GM18507 (cell line): ENCODE results near the gene PIWIL1.

Experiments
- DNase-seq: peaks from one replicate; pipeline ENCODE4 v3.0.0; 2011; ENCODE audit warnings: low read depth; ENCODE audit not compliant: insufficient read length; ENCODE audit errors: extremely low spot score
- FAIRE-seq: peaks from 2 replicates; lab custom pipeline; 2011; peaks lifted over from hg19 to GRCh38; lab: Jason Lieb, UNC

PIWIL1 gene

DNA sequence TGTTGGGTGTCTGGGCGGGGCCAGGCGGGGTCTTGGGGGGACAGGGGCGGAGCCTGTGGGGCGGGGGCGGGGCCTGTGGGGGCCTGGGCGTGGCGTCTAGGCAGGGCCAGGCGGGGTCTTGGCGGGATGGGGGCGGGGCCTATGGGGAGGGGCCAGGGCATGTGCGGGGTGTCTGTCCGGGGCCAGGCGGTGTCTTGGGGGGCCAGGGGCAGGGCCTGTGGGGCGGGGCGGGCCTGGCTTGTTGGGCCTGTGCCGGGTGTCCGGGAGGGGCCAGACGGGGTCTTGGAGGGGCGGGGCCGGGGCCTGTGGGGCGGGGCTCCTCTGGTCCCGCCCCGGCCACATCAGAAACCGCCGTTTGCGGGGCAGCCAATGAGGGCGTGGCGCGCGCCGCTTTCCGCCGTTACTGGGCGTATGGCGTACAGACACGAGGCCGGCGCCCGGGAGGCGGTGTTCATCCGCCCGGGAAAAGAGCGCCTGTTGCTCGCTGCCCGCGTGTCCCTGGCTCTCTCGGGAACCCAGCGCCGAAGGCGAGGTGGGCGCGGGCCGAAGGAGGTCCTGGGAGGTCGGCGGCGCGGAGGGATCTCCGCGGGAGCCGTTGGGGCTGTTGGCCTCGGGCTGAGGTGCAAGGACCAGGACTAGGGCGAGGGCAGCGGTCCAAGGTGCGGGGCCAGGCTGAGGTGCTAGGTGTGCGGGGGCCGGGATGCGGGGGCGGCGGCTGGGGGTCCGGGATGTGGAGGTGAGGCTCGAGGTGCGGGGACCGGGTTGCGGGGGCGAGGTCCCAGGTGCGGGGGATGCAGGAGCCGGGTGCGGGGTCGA, at the start of gene PIWIL1:
Gene PIWIL1 (plus strand): TSS at position 400 of the 816 bp plus-strand sequence. CDS start 4,705 bp downstream, outside the sequence.
- FAIRE-seq = no peak
- no peak for DNase-seq

DNA sequence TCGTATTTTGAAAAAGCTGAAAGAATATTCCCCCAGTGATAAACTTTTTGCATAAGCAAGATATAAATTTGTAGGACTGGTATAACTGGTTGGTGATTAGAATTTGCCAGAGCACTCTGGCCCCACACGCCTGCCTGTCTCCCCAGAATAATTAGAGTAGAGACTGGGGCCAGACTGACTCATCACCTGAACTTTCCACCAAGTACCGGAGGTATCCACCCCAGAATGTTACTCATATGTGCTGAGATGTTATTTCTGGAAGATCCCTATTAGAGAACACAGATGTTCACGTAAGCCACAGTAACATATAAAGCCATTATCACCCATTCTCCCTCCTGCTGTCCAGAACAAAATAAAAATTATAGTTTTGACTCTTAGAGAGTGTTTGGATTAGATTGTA, 49.5 kb upstream of the PIWIL1 start:
- FAIRE-seq = no peak
- DNase-seq = no peak

DNA sequence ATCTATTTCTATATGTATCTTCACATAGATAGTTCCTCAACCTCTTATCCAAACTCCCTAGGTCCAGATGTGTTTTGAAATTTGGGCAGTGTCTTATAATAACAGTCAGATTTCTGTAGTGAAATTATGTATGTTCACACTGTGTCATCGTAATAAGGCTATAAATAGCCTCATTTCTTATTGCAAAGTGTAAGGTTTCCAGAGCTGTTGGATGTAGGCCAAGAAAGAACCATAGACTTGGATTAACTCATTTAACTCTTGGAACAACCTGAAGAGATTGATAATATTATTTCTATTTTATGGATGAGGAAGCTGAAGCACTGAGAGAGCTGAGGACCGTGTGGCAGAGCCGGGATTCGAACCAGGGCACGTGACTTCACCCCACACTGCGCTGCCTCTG, 49.0 kb upstream of the PIWIL1 start:
- FAIRE-seq = no peak
- no peak for DNase-seq

DNA sequence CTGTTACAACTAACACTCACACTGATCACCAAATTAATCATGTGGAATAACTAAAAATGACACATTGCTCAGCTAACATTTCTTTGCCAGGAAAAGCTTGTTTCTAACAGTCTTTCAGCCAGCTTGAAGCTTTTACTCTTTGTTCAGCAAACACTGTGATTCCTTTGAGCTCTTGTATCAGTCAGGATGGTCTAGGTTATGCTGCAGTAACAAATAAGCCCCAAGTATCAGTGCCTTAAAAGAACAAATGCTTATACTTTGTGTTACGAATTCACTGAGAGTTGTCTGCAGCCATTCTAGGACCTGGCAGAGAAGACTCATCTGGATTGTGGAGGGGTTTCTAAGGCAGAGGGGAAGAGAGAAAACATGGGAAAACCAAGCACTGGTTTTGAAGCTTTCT, 47.6 kb upstream of the PIWIL1 start:
- no peak for DNase-seq
- no peak for FAIRE-seq

DNA sequence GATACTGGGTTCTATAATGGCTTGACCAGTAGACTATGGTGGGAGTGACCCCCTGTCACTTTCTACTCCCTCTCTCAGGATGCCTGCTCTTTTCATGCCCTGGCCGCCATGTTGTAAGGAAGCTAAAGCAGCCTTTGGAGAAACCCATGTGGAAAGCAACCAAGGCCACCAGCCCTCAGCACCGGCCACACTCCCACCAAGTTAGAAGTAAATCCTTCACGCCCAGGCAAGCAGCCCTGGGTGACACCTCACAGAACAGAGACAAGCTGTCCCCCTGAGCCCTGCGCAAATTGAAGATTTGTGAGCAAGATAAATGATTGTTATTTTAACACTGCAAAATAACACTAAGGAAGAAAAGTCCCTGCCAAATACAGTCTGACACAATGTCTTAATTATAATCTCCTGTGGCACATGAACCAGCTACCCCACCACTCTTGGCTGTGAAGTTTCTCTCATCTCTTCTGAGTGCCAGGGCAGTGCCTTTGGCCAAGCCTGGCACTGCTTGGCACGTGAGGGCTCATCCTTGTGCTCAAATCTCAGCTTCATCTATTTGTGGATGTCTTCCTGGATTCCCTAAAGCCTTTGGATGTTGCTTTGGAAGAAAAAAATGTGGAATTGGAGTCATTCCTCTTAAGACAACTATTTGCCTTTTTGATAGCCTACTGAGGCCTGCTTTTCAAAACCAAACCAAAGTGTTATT, 39.2 kb upstream of the PIWIL1 start:
- DNase-seq (no peak), FAIRE-seq (no peak)

DNA sequence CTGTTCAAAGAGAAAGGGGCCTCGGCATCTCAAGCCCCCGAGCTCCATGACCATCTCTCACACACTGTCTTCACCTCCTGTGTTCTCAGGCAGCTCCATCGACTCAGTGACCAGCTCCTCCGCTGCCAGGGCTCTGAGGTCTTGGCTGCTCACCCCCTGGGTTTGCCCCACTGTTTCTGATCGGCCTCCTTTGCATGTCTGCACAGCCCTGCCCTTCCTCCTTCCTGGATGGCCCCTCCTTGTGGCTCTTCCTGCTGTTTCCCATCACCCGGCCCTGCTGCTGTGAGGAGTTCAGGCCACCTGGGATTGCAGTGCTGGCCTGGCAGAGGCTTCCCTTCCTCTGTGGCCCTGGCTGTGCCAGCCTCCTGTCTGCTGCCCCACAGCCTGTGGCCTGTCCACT, 38.1 kb upstream of the PIWIL1 start:
- DNase-seq (no peak), FAIRE-seq (no peak)

DNA sequence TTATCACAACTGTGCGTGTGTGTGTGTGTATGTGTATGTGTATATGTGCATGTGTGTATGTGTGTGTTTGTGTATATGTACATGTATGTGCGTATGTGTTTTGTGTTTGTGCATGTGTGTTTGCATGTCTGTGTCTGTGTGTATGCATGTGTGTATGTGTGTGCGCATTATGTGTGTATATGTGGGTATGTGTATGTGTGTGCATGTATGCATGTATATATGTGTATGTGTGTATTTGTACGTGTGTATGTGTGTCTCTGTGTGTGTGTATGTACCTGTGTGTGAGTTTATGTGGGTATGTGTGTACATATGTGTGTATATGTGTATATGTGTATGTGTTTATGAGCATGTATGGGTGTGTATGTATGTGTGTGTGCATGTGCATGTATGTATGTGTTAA, 37.6 kb upstream of the PIWIL1 start:
- FAIRE-seq (no peak), DNase-seq (no peak)

DNA sequence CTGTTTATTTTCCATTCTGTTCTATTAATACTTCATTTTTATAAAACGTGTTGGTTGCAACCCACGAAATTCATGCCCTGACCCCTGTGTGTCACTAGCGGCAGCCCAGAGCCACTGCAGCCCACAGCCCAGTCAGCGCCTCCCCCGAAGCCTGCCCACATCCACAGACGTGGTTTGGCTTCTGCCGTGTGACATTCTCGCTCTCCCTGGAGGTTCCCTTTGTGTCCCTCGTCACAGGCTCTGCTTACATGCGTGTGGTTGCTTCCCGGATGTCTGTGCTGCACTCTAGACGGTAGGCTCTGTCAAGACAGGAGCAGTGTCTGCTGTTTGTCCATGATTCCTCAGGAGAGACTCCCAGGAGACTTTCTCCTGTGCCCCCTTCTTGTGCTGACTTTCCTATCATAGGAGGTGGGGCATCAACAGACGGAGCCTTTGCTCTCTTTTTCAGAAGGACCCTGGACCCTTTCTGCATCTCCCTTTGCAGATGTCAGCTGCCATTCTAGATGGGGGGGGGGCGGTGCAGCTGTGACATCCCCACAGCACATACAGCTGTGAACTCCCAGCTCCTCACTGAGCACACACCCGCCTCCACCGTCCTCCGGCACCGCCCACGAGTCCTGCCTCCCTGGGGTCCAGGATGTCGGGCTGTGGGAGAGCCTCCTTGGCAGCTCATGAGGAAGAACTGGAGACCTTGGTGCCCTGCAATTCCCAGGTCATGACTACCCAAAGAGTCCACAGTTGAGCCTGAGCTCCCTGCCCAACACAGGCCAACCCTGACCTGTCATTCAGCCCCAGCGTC, 36.8 kb upstream of the PIWIL1 start:
- no peak for FAIRE-seq
- DNase-seq = no peak

DNA sequence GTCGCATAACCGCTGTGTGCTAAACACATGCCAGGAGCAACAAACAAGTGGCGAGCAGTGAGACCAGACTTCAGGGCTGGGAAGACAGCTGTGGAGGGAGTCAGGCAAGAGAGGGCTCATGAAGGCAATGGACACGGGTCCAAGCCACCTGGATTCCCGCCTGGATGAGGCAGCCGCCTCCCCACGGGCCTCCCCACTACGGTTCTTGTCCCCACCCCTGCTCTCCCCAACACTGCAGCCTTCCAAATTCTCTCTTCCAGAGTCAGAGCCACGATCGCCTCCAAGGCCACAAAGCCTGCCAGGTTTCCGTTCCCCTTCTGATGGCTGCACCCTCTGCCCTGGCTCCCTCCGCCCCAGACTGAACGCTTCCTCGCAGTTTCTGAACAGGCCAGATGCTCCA, 36.1 kb upstream of the PIWIL1 start:
- DNase-seq (no peak), FAIRE-seq (no peak)

DNA sequence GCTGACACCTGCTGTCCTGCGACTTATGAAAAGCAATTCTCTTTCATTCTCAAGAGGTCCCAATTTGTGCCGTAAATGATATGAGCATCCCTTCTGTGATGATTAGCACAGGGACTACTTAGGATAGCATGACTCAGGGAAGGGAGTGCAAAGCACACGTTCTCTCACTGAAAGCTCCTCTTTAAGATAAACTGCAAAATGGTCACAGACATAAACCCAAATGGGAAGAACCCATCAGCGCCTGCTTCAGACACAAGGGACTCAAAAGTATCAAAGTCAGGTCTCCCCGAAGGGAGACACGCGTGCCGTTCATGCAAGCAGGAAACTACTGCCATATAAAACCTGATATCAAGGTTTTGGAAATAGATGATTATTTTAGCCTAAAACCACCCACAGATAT, 33.9 kb upstream of the PIWIL1 start:
- FAIRE-seq (no peak), DNase-seq (no peak)

DNA sequence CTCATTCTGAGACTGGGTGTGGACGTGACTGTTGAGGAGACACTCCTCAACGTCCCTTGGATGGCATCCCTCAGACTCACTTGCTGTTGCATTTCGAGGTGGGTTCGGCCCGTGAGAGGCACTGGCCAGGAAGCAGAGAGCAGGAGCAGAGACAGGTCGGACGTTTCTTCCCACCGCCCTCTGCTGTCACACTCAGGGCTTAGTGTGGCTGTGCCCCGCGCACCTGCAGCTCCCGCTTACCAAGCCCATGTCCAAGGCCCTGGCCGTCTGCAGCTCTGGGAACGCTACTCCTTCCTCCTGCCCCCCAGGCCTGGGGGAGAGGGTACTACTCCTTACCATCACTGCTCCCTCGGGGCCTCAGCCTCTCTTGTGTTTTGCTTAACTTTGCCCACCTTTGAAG, 29.8 kb upstream of the PIWIL1 start:
- no peak for FAIRE-seq
- DNase-seq = no peak

DNA sequence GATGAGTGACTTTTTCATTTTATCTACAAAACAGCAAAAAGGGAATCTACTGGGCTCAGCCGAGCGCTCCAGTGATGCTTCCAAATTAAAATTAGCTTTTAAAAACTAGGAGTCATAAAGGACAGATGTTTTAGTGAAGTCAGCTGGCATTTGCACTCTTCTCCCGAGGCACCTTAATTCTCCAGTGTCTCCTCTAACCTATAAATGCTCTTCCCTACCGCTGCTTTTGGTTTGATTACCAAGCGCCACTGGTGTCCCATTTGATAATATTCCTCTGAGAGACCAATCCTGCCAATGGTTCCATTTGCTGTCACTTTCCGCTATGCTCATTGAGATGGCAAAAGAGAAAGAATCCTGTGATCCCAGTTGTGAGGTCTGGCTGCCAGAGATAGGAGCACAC, 29.3 kb upstream of the PIWIL1 start:
- DNase-seq (no peak), FAIRE-seq (no peak)

DNA sequence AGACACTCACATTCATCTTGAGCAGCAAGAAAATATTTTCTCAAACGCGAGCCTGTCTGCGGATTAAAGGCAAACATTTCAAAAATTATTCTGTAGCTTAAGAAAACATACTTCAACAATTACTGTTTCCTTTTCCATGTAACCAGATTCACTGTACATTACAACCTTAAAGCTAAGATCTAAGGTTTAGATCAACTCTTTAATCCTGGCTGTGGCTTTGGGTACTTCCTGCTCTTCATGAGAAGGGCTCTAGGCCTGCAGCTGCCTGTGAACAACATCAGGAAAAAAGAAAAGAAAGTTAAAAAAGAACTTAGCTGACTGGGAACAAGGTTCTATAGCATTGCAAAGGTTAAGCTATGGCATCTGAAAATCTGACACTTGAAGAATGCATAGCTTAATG, 21.4 kb upstream of the PIWIL1 start:
- DNase-seq = no peak
- FAIRE-seq = no peak

DNA sequence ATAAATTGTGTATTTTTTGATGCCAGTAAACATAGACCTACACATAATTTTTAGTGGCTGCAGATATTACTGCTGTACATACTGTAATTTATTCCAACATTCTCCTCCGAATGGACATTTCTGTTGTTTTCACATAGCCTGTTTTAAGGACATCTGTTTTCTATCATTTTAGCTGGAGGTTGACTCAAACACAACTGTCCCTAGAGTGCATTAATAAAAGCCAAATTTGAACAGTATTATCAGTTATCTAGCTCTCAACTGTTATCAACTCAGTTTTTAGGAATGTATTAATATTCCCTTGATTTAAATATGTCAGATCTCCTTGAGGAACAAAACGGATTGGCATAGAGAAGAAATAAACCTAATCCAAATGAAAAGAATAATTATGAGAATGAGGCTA, 17.2 kb upstream of the PIWIL1 start:
- FAIRE-seq (no peak), DNase-seq (no peak)

DNA sequence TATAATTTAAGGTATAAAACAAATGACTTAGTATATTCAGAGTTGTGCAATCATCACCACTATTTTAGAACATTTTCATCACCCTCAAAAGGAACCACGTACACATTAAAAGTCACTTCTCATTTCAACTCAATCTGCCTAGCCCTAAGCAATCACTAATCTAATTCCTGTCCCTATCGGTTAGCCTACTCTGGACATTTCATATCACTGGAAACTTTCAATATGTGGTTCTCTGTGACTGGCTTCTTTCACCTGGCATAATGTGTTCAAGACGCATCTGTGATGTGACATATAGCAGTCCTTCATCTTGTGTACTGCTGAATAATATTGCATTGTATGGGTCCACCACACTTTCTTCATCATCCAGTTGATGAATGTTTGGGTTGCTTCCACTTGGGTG, 15.4 kb upstream of the PIWIL1 start:
- FAIRE-seq (no peak), DNase-seq (no peak)

DNA sequence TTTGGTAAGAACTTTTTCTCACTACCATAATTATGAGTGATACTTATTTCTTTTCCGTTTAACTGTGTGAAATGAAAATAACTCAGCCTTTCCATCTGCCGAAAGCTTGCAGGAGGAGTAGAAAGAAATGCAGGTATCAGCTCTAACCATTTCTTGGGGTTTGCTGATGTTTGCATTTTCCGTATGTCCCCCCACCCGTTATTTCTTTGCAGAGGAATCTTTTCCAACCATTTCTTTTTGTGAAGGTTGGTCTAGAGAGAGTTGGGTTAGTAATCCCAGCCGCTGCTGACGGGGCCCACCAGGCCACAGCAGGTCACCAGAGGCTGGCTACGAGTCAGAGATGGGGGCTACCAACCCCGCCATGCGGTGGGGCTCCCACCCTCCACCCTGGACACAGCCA, 7.0 kb upstream of the PIWIL1 start:
- no peak for DNase-seq
- FAIRE-seq = no peak

DNA sequence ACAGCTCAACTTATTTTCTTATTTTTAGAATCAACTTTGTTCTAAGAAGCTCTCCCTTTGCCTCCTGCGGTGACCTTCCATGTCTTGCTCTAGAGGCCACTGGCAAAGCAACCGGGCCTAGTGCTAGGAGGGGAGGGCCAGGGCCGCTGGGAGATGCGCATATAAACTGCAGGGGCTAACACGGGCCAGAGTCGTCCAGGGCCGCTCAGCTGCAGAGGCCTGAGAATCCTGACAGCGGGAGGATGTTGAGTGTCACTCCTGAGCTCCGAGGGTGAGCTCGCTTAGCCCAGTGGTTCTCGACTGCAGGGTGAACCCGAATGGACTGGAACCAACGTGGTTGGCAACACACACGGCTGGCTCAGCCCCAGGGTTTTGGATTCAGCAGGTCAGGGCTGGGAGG, 6.5 kb upstream of the PIWIL1 start:
- DNase-seq (no peak), FAIRE-seq (no peak)

DNA sequence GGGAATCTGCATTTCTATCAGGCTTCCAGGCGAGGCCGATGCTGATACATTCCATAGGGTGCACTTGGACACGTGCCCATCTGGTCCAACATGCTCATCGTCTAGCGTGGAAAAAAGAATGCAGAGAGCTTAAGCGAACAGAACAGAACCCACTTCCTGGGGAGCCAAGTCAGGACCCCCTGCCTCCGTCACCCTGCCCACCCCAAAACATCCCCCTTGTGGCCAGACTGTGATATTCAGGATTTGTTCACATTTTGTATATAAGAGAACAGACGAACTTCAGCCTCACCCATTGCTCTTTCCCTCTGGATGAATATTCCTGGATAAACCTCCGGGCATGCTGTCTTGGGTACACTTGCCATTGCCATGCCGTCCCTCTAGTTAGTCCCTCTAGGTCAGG, 4.3 kb upstream of the PIWIL1 start:
- FAIRE-seq (no peak), DNase-seq (no peak)

DNA sequence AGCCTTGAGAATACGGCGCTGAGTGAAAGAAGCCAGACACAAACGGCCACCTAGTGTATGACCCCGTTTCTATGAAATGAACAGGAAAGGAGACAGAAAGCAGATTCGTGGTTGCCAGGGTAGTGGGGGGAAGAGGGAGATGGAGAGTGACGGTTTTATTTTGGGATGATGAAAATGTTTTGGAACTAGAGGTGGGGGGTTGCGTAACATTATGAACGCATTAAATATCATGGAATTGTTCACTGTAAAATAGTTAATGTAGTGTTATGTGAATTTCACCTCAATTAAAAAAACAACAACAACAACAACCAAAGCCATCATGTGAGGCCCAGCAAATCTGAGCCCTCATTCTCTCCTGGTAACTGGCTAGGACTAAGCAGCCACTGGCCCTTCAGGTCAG, 3.3 kb upstream of the PIWIL1 start:
- DNase-seq (no peak), FAIRE-seq (no peak)

DNA sequence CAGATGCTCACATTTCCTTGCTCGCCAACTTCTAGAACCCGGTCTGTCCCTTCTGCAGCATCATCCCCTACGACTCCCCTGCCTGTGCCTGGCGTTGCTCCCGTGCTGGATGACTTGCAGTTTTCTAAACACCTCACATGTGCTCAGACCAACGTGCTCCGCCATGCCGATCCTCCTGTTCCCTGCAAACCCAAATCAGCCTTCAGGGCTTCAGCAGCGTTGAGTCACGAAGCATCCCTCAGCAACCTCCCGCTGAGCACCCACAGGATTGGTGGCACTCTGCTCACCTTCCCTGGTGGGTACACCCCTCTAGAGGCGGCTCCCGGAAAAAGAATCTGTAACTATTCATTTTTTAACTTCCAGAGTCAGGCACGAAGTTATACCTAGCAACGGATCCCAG, 2.8 kb upstream of the PIWIL1 start:
- FAIRE-seq (no peak), DNase-seq (no peak)
